Activated T-cell treated with anti-CD3 and anti-CD28 coated beads, Interleukin-2, amount 50 U/mL, for 1 hour (primary cell): ENCODE data around the gene FGF22.
"Not testable (repeated sequence)": the region's sequence is repeated elsewhere in the genome, so short reads cannot be mapped to it uniquely, and the experiment has no call there.

ENCODE experiments used
- DNase-seq: peaks from one replicate; pipeline ENCODE4 v3.0.0-alpha.2; 2020

FGF22 gene

GRCh38 chr19:639253-640160 is at the start of gene FGF22:
Gene FGF22, plus strand, starts transcription at chr19:639879. Its CDS starts 47 bp downstream, at chr19:639926.
- peak; percentile 99 for DNase-seq

- DNase-seq = peak; percentile 55
Measured at GRCh38 chr19:590396-590745, 49.3 kb upstream of the FGF22 start.

- DNase-seq = no peak
Measured at GRCh38 chr19:590750-591098, 49.0 kb upstream of the FGF22 start.

- no peak for DNase-seq
Measured at GRCh38 chr19:591099-591958, 48.4 kb upstream of the FGF22 start.

- DNase-seq = no peak
Measured at GRCh38 chr19:592101-592500, 47.6 kb upstream of the FGF22 start.

- DNase-seq = no peak
Measured at GRCh38 chr19:593055-593454, 46.6 kb upstream of the FGF22 start.

- no peak for DNase-seq
Measured at GRCh38 chr19:593505-593904, 46.2 kb upstream of the FGF22 start.

- DNase-seq = no peak
Measured at GRCh38 chr19:594265-594870, 45.3 kb upstream of the FGF22 start.

- DNase-seq = no peak
Measured at GRCh38 chr19:595326-596262, 44.1 kb upstream of the FGF22 start.

GRCh38 chr19:596263-596655 is 43.4 kb upstream of the FGF22 start:
- no peak for DNase-seq

- DNase-seq = no peak
Measured at GRCh38 chr19:597406-598315, 42.0 kb upstream of the FGF22 start.

- DNase-seq = no peak
Measured at GRCh38 chr19:601310-601709, 38.4 kb upstream of the FGF22 start.

- DNase-seq = no peak
Measured at GRCh38 chr19:601790-602189, 37.9 kb upstream of the FGF22 start.

- DNase-seq = no peak
Measured at GRCh38 chr19:602391-603301, 37.0 kb upstream of the FGF22 start.

GRCh38 chr19:603302-603639 is 36.4 kb upstream of the FGF22 start:
- not testable (repeated sequence) for DNase-seq

GRCh38 chr19:603779-604178 is 35.9 kb upstream of the FGF22 start:
- peak; percentile 31 for DNase-seq

- DNase-seq = peak; percentile 47
Measured at GRCh38 chr19:604355-604754, 35.3 kb upstream of the FGF22 start.

- peak; percentile 31 for DNase-seq
Measured at GRCh38 chr19:605061-605971, 34.4 kb upstream of the FGF22 start.
